Hepatocyte (in vitro differentiated cells): ENCODE data around the gene DBF4B. TPM values are rescaled to one million over a fixed set of nuclear protein-coding genes. Genes with fewer than 3 reads are reported as not detected.
"Not testable (repeated sequence)": the region's sequence is repeated elsewhere in the genome, so short reads cannot be mapped to it uniquely, and the experiment has no call there.

ENCODE experiments used
- DNase-seq: peaks from one replicate; pipeline ENCODE4 v3.0.0-alpha.2; 2016; ENCODE audit warnings: low spot score
- H2AFZ ChIP-seq: fragments of 200-600 bp; sonication (generic); 2 replicates; pipeline ENCODE4 v1.6.0; 2016; ENCODE audit warnings: antibody characterized with exemption, mild to moderate bottlenecking
- H3K27ac ChIP-seq: fragments of 200-600 bp; sonication (generic); 2 replicates; pipeline ENCODE4 v1.5.1; 2016; ENCODE audit warnings: mild to moderate bottlenecking
- H3K27me3 ChIP-seq: fragments of 200-600 bp; sonication (generic); 2 replicates; pipeline ENCODE4 v1.6.1; 2016
- H3K36me3 ChIP-seq: fragments of 200-600 bp; sonication (generic); replicated peaks from 2 replicates; pipeline ENCODE4 v1.5.1; 2016; ENCODE audit warnings: low read depth; ENCODE audit not compliant: insufficient read depth
- H3K4me1 ChIP-seq: fragments of 200-600 bp; sonication (generic); 2 replicates; pipeline ENCODE4 v1.5.1; 2016; ENCODE audit warnings: mild to moderate bottlenecking, moderate library complexity; ENCODE audit not compliant: insufficient read depth
- H3K4me2 ChIP-seq: fragments of 200-600 bp; sonication (generic); 2 replicates; pipeline ENCODE4 v1.6.0; 2016
- H3K4me3 ChIP-seq: fragments of 200-600 bp; sonication (generic); 2 replicates; pipeline ENCODE4 v1.5.1; 2016; ENCODE audit warnings: mild to moderate bottlenecking
- H3K79me2 ChIP-seq: fragments of 200-600 bp; sonication (generic); 2 replicates; pipeline ENCODE4 v1.6.0; 2017; ENCODE audit warnings: mild to moderate bottlenecking
- H3K9me2 ChIP-seq: fragments of 200-600 bp; sonication (generic); replicated peaks from 2 replicates; pipeline ENCODE4 v1.6.0; 2017; ENCODE audit warnings: mild to moderate bottlenecking; ENCODE audit not compliant: insufficient read depth
- H3K9me3 ChIP-seq: fragments of 200-600 bp; sonication (generic); 2 replicates; pipeline ENCODE4 v1.5.1; 2016; ENCODE audit warnings: low read depth, mild to moderate bottlenecking
- H4K20me1 ChIP-seq: fragments of 200-600 bp; sonication (generic); 2 replicates; pipeline ENCODE4 v1.6.0; 2016; ENCODE audit warnings: mild to moderate bottlenecking; ENCODE audit not compliant: insufficient read depth, poor library complexity, severe bottlenecking
- CTCF ChIP-seq: fragments of 200-600 bp; sonication (generic); IDR thresholded peaks from 2 replicates; pipeline ENCODE4 v1.5.1; 2016; ENCODE audit warnings: antibody characterized with exemption, mild to moderate bottlenecking; ENCODE audit not compliant: poor library complexity
- EZH2 ChIP-seq: fragments of 200-600 bp; sonication (generic); IDR thresholded peaks from 2 replicates; pipeline ENCODE4 v1.6.1; 2016; ENCODE audit warnings: antibody characterized with exemption, mild to moderate bottlenecking, borderline replicate concordance
- EZH2phosphoT487 ChIP-seq: fragments of 200-600 bp; sonication (generic); IDR thresholded peaks from one replicate; pipeline ENCODE4 v1.6.1; 2018; ENCODE audit warnings: antibody characterized with exemption, mild to moderate bottlenecking, low read depth, moderate library complexity; ENCODE audit not compliant: unreplicated experiment, severe bottlenecking
- WGBS: methylation state at CpG from one replicate; pipeline ENCODE4 v1.1.6; 2016; ENCODE audit warnings: low lambda C conversion rate; ENCODE audit errors: missing lambda C conversion rate; 5-methylcytosine and 5-hydroxymethylcytosine counted together
- polyA plus RNA-seq: library from polyadenylated mRNA; unstranded; fragments of >200 nt; fragmentation: Nextera tagmentation; extraction: Ambion mirVana; gene quantifications from 2 replicates; pipeline ENCODE4 v1.2.1, GENCODE V29; 2016
- total RNA-seq: library from RNA; depleted of rRNA; stranded (reverse); fragments of >200 nt; gene quantifications from 2 replicates; pipeline ENCODE4 v1.2.3, GENCODE V29; 2014

DBF4B gene
- total and polyA plus RNA-seq, 2 experiments from 2014 or later, result 3.4 to 4.1 TPM

- 86% methylated on average over 17 of the region's 17 CpGs for WGBS
- Histone ChIP-seq H3K9me3 (no peaks in the 10 kb centered on the region), H3K36me3 (no peaks in the 10 kb centered on the region), H3K9me2 (no peaks in the 10 kb centered on the region), H2AFZ (no peak overlapping the region), H3K27me3 (peaks cover 13% of the 10 kb centered on the region), H3K79me2 (no peaks in the 10 kb centered on the region), H3K4me1 (no peaks in the 10 kb centered on the region), H3K27ac (no peak overlapping the region), H3K4me3 (no peak overlapping the region), H4K20me1 (no peaks in the 10 kb centered on the region), H3K4me2 (no peak overlapping the region)
- no peak for TF ChIP-seq EZH2phosphoT487
- no peak for TF ChIP-seq CTCF
- no peak for TF ChIP-seq EZH2
- DNase-seq, result no peak
These were observed 44.7 kb downstream of the DBF4B start for GRCh38 chr17:44752953-44753861.

GRCh38 chr17:44754276-44754675 lies 45.8 kb downstream of the DBF4B start:
- H3K4me2 ChIP-seq, result no peak overlapping the region
- no peak for DNase-seq
- H3K79me2 ChIP-seq, result no peaks in the 10 kb centered on the region
- 82% methylated on average over 7 of the region's 7 CpGs for WGBS
- peaks cover under 1% of the 10 kb centered on the region for H3K4me1 ChIP-seq
- H3K27ac ChIP-seq, result no peak overlapping the region
- H3K27me3 ChIP-seq, result peaks cover 19% of the 10 kb centered on the region
- TF ChIP-seq EZH2, result no peak
- no peak for TF ChIP-seq CTCF
- TF ChIP-seq EZH2phosphoT487, result no peak
- H3K9me2 ChIP-seq, result no peaks in the 10 kb centered on the region
- no peak overlapping the region for H2AFZ ChIP-seq
- no peaks in the 10 kb centered on the region for H3K9me3 ChIP-seq
- no peaks in the 10 kb centered on the region for H3K36me3 ChIP-seq
- no peak overlapping the region for H3K4me3 ChIP-seq
- H4K20me1 ChIP-seq, result no peaks in the 10 kb centered on the region

GRCh38 chr17:44755180-44755579 lies 46.7 kb downstream of the DBF4B start:
- 96% methylated on average over 4 of the region's 5 CpGs for WGBS
- not testable (repeated sequence) for H3K79me2 ChIP-seq, H3K4me3 ChIP-seq

GRCh38 chr17:44757045-44757917 lies 48.8 kb downstream of the DBF4B start:
- Histone ChIP-seq H3K27ac (no peak overlapping the region), H2AFZ (no peak overlapping the region), H3K4me2 (no peak overlapping the region), H3K79me2 (no peaks in the 10 kb centered on the region), H4K20me1 (no peaks in the 10 kb centered on the region), H3K36me3 (no peaks in the 10 kb centered on the region), H3K9me2 (no peaks in the 10 kb centered on the region), H3K4me1 (peaks cover 4% of the 10 kb centered on the region), H3K4me3 (no peak overlapping the region), H3K27me3 (peaks cover 33% of the 10 kb centered on the region), H3K9me3 (no peaks in the 10 kb centered on the region)
- no peak for DNase-seq
- WGBS, result 90% methylated on average over 10 of the region's 10 CpGs
- no peak for TF ChIP-seq EZH2phosphoT487
- no peak for TF ChIP-seq CTCF

More at GRCh38 chr17:44755180-44755579, 46.7 kb downstream of the DBF4B start:
- not testable (repeated sequence) for DNase-seq, H3K9me2 ChIP-seq, H3K36me3 ChIP-seq, H3K4me2 ChIP-seq, H3K27ac ChIP-seq, H3K9me3 ChIP-seq, H2AFZ ChIP-seq, H3K4me1 ChIP-seq, H4K20me1 ChIP-seq
- H3K27me3 ChIP-seq, result peaks cover 28% of the 10 kb centered on the region
